SK-N-SH treated with all-trans-retinoic acid at 6 μM for 48 hours (cell line): ENCODE measurements around the gene MTREX.

ENCODE experiments used
- ATAC-seq: fragments of 200-7000 bp; cut with Tn5 transposase; 3 replicates; pipeline ENCODE4 v1.9.1; 2020; ENCODE audit warnings: mild to moderate bottlenecking, moderate library complexity
- ARNTL ChIP-seq: fragments of 450-650 bp; formaldehyde crosslinking; IDR thresholded peaks from 2 replicates; pipeline ENCODE4 v1.5.0; 2020; ENCODE audit warnings: low read depth, mild to moderate bottlenecking, moderate library complexity, borderline replicate concordance
- CSDC2 ChIP-seq: fragments of 250-450 bp; sonication (Bioruptor Pico); IDR thresholded peaks from 2 replicates; pipeline ENCODE4 v1.5.0; 2020; ENCODE audit warnings: mild to moderate bottlenecking, moderate library complexity
- ISL1 ChIP-seq: fragments of 250-450 bp; sonication (Bioruptor Pico); IDR thresholded peaks from 2 replicates; pipeline ENCODE4 v2.1.2; 2022; ENCODE audit warnings: mild to moderate bottlenecking, moderate library complexity
- OSR1 ChIP-seq: fragments of 250-450 bp; sonication (Bioruptor Pico); IDR thresholded peaks from 2 replicates; pipeline ENCODE4 v1.8.0; 2022; ENCODE audit warnings: moderate library complexity, mild to moderate bottlenecking, inconsistent platforms
- PPARA ChIP-seq: fragments of 250-450 bp; sonication (Bioruptor Pico); IDR thresholded peaks from 2 replicates; pipeline ENCODE4 v1.5.0; 2020; ENCODE audit warnings: mild to moderate bottlenecking, borderline replicate concordance
- RARB ChIP-seq: fragments of 250-450 bp; sonication (Bioruptor Pico); IDR thresholded peaks from 2 replicates; pipeline ENCODE4 v1.8.0; 2021; ENCODE audit warnings: mild to moderate bottlenecking, moderate library complexity
- SNAI2 ChIP-seq: fragments of 250-450 bp; sonication (Bioruptor Pico); IDR thresholded peaks from 2 replicates; pipeline ENCODE4 v1.5.0; 2020; ENCODE audit warnings: mild to moderate bottlenecking, moderate library complexity
- TCF4 ChIP-seq: fragments of 250-450 bp; sonication (Bioruptor Pico); IDR thresholded peaks from 2 replicates; pipeline ENCODE4 v1.8.0; 2021; ENCODE audit warnings: mild to moderate bottlenecking, moderate library complexity, borderline replicate concordance
- TOX ChIP-seq: fragments of 250-450 bp; sonication (Bioruptor Pico); IDR thresholded peaks from 2 replicates; pipeline ENCODE4 v1.8.0; 2021; ENCODE audit warnings: mild to moderate bottlenecking, moderate library complexity, borderline replicate concordance
- ZC3H10 ChIP-seq: fragments of 250-450 bp; sonication (Bioruptor Pico); IDR thresholded peaks from 2 replicates; pipeline ENCODE4 v1.5.1; 2021; ENCODE audit warnings: mild to moderate bottlenecking, moderate library complexity
- ZFP3 ChIP-seq: fragments of 250-450 bp; sonication (Bioruptor Pico); IDR thresholded peaks from 2 replicates; pipeline ENCODE4 v1.5.0; 2020; ENCODE audit warnings: mild to moderate bottlenecking, moderate library complexity
- ZFP30 ChIP-seq: fragments of 450-650 bp; formaldehyde crosslinking; IDR thresholded peaks from 2 replicates; pipeline ENCODE4 v1.5.0; 2022; ENCODE audit warnings: mild to moderate bottlenecking, moderate library complexity
- ZNF565 ChIP-seq: fragments of 450-650 bp; formaldehyde crosslinking; conservative IDR thresholded peaks from 2 replicates; pipeline ENCODE4 v1.5.0; 2020; ENCODE audit warnings: low read depth, mild to moderate bottlenecking, moderate library complexity
- ZNF8 ChIP-seq: fragments of 450-650 bp; formaldehyde crosslinking; IDR thresholded peaks from 2 replicates; pipeline ENCODE4 v1.5.0; 2020; ENCODE audit warnings: mild to moderate bottlenecking, moderate library complexity
- TF ChIP-seq, protein P1 (sequence below): fragments of 250-450 bp; sonication (Bioruptor Pico); IDR thresholded peaks from 2 replicates; pipeline ENCODE4 v1.5.1; 2020; ENCODE audit warnings: low read depth, mild to moderate bottlenecking, moderate library complexity
- TF ChIP-seq, protein P2 (sequence below): fragments of 250-450 bp; sonication (Bioruptor Pico); IDR thresholded peaks from 2 replicates; pipeline ENCODE4 v1.8.0; 2020; ENCODE audit warnings: mild to moderate bottlenecking, moderate library complexity, borderline replicate concordance
- TF ChIP-seq, protein P3 (sequence below): fragments of 250-450 bp; sonication (Bioruptor Pico); IDR thresholded peaks from 2 replicates; pipeline ENCODE4 v1.5.1; 2021; ENCODE audit warnings: mild to moderate bottlenecking, moderate library complexity
- TF ChIP-seq, protein P4 (sequence below): fragments of 250-450 bp; sonication (Bioruptor Pico); IDR thresholded peaks from 2 replicates; pipeline ENCODE4 v1.5.0; 2020; ENCODE audit warnings: mild to moderate bottlenecking, moderate library complexity
- TF ChIP-seq, protein P5 (sequence below): fragments of 250-450 bp; sonication (Bioruptor Pico); IDR thresholded peaks from 2 replicates; pipeline ENCODE4 v1.8.0; 2021; ENCODE audit warnings: low read depth, mild to moderate bottlenecking, moderate library complexity, borderline replicate concordance

The MTREX gene

DNA sequence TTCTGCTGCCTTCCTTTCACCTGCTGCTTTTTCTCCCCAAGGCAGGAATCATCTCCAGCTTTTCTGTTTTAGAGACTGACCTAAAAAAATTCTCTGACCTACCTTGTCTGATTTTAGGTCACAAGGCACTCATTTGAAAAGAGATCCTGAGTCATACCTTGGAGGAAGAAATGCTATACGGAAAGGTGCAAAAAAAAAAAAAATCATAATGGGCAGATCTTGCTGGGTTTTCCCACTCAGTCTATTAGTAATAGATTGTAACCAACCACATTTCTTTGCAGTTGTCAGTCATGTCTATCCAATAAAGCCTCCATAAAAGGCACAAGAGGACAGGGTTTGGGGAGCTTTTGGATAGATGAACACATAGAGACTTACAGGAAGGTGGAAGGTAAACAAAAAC is 70.0 kb downstream of the MTREX start:
- TF ChIP-seq, protein P1, sequence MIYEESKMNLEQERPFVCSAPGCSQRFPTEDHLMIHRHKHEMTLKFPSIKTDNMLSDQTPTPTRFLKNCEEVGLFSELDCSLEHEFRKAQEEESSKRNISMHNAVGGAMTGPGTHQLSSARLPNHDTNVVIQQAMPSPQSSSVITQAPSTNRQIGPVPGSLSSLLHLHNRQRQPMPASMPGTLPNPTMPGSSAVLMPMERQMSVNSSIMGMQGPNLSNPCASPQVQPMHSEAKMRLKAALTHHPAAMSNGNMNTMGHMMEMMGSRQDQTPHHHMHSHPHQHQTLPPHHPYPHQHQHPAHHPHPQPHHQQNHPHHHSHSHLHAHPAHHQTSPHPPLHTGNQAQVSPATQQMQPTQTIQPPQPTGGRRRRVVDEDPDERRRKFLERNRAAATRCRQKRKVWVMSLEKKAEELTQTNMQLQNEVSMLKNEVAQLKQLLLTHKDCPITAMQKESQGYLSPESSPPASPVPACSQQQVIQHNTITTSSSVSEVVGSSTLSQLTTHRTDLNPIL (CRISPR knock-in tag), result no peak
- no peak for TF ChIP-seq PPARA (CRISPR knock-in tag)
- TF ChIP-seq, protein P2, sequence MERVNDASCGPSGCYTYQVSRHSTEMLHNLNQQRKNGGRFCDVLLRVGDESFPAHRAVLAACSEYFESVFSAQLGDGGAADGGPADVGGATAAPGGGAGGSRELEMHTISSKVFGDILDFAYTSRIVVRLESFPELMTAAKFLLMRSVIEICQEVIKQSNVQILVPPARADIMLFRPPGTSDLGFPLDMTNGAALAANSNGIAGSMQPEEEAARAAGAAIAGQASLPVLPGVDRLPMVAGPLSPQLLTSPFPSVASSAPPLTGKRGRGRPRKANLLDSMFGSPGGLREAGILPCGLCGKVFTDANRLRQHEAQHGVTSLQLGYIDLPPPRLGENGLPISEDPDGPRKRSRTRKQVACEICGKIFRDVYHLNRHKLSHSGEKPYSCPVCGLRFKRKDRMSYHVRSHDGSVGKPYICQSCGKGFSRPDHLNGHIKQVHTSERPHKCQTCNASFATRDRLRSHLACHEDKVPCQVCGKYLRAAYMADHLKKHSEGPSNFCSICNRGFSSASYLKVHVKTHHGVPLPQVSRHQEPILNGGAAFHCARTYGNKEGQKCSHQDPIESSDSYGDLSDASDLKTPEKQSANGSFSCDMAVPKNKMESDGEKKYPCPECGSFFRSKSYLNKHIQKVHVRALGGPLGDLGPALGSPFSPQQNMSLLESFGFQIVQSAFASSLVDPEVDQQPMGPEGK (CRISPR knock-in tag), result no peak
- no peak for ATAC-seq

DNA sequence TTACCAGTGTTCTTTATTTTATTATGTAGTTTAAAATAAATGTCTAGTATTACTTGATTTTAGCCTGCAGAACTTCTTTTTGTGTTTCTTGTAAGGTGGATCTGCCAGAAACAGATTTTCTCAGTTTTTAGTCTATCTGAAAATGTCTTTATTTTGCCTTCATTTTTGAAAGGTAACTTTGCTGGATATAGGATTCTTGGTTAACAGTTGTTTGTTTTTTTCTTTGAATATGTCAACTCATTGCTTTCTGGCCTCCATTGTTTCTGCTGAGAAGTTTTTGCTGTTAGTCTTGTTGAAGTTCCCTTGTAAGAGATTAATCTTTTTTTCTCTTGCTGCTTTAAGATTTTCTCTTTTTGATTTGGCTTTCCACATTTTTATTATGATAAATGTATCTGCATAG is 75.5 kb downstream of the MTREX start:
- TF ChIP-seq, protein P3, sequence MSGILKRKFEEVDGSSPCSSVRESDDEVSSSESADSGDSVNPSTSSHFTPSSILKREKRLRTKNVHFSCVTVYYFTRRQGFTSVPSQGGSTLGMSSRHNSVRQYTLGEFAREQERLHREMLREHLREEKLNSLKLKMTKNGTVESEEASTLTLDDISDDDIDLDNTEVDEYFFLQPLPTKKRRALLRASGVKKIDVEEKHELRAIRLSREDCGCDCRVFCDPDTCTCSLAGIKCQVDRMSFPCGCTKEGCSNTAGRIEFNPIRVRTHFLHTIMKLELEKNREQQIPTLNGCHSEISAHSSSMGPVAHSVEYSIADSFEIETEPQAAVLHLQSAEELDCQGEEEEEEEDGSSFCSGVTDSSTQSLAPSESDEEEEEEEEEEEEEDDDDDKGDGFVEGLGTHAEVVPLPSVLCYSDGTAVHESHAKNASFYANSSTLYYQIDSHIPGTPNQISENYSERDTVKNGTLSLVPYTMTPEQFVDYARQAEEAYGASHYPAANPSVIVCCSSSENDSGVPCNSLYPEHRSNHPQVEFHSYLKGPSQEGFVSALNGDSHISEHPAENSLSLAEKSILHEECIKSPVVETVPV (CRISPR knock-in tag), result no peak
- TF ChIP-seq SNAI2 (CRISPR knock-in tag), result no peak
- TF ChIP-seq, all 23 proteins: peak for 0
- ATAC-seq, result no peak

DNA sequence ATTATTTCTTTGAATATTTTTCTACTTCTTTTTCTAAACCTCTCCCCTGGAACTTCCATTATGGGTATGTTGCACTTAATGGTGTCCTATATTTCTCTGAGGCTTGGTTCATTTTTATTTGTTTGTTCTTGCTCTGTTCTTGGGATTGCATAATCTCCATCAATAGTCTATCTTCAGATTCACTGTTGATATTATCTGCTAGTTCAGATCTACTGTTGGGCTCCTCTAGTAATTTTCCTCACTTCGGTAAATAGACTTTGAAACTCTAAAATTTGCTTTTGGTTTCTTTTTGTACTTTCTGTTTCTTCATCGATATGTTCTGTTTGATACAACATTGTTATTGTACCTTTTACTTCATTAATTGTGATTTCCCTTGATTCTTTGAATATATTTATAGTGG is 76.3 kb downstream of the MTREX start:
- ATAC-seq, result no peak
- no peak for TF ChIP-seq ZFP30 (CRISPR knock-in tag)
- TF ChIP-seq, protein P1 (CRISPR knock-in tag), result no peak
- no peak for TF ChIP-seq ZNF565 (CRISPR knock-in tag)
- no peak for TF ChIP-seq RARB (CRISPR knock-in tag)
- TF ChIP-seq OSR1 (CRISPR knock-in tag), result no peak
- TF ChIP-seq, protein P2 (CRISPR knock-in tag), result no peak
- TF ChIP-seq, protein P4, sequence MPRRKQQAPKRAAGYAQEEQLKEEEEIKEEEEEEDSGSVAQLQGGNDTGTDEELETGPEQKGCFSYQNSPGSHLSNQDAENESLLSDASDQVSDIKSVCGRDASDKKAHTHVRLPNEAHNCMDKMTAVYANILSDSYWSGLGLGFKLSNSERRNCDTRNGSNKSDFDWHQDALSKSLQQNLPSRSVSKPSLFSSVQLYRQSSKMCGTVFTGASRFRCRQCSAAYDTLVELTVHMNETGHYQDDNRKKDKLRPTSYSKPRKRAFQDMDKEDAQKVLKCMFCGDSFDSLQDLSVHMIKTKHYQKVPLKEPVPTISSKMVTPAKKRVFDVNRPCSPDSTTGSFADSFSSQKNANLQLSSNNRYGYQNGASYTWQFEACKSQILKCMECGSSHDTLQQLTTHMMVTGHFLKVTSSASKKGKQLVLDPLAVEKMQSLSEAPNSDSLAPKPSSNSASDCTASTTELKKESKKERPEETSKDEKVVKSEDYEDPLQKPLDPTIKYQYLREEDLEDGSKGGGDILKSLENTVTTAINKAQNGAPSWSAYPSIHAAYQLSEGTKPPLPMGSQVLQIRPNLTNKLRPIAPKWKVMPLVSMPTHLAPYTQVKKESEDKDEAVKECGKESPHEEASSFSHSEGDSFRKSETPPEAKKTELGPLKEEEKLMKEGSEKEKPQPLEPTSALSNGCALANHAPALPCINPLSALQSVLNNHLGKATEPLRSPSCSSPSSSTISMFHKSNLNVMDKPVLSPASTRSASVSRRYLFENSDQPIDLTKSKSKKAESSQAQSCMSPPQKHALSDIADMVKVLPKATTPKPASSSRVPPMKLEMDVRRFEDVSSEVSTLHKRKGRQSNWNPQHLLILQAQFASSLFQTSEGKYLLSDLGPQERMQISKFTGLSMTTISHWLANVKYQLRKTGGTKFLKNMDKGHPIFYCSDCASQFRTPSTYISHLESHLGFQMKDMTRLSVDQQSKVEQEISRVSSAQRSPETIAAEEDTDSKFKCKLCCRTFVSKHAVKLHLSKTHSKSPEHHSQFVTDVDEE, result no peak
- TF ChIP-seq, protein P3 (CRISPR knock-in tag), result no peak
- TF ChIP-seq ARNTL (CRISPR knock-in tag), result no peak
- TF ChIP-seq ZC3H10 (CRISPR knock-in tag), result no peak
- TF ChIP-seq PPARA (CRISPR knock-in tag), result no peak
- no peak for TF ChIP-seq SNAI2 (CRISPR knock-in tag)
- TF ChIP-seq TOX (CRISPR knock-in tag), result no peak
- TF ChIP-seq ZNF8 (CRISPR knock-in tag), result no peak
- no peak for TF ChIP-seq TCF4 (CRISPR knock-in tag)
- TF ChIP-seq CSDC2, result no peak
- no peak for TF ChIP-seq ZFP3 (CRISPR knock-in tag)
- TF ChIP-seq, protein P5, sequence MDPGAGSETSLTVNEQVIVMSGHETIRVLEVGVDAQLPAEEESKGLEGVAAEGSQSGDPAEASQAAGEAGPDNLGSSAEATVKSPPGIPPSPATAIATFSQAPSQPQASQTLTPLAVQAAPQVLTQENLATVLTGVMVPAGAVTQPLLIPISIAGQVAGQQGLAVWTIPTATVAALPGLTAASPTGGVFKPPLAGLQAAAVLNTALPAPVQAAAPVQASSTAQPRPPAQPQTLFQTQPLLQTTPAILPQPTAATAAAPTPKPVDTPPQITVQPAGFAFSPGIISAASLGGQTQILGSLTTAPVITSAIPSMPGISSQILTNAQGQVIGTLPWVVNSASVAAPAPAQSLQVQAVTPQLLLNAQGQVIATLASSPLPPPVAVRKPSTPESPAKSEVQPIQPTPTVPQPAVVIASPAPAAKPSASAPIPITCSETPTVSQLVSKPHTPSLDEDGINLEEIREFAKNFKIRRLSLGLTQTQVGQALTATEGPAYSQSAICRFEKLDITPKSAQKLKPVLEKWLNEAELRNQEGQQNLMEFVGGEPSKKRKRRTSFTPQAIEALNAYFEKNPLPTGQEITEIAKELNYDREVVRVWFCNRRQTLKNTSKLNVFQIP (CRISPR knock-in tag), result no peak
- no peak for TF ChIP-seq ISL1 (CRISPR knock-in tag)
